ENCODE results near the gene C22orf42.

GRCh38 chr22:32175683-32176644 lies 16.9 kb upstream of the C22orf42 start:
- TF ChIP-seq, protein P1, sequence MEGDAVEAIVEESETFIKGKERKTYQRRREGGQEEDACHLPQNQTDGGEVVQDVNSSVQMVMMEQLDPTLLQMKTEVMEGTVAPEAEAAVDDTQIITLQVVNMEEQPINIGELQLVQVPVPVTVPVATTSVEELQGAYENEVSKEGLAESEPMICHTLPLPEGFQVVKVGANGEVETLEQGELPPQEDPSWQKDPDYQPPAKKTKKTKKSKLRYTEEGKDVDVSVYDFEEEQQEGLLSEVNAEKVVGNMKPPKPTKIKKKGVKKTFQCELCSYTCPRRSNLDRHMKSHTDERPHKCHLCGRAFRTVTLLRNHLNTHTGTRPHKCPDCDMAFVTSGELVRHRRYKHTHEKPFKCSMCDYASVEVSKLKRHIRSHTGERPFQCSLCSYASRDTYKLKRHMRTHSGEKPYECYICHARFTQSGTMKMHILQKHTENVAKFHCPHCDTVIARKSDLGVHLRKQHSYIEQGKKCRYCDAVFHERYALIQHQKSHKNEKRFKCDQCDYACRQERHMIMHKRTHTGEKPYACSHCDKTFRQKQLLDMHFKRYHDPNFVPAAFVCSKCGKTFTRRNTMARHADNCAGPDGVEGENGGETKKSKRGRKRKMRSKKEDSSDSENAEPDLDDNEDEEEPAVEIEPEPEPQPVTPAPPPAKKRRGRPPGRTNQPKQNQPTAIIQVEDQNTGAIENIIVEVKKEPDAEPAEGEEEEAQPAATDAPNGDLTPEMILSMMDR (IDR thresholded peaks at IDR 0.05; ENCODE audit: insufficient read depth, low read length) = no peak
- no peak for TF ChIP-seq GABPA (IDR thresholded peaks at IDR 0.05; ENCODE audit: low read depth)
- no peak for TF ChIP-seq POLR2AphosphoS5 (IDR thresholded peaks at IDR 0.05; ENCODE audit: low read depth)
- no peak for TF ChIP-seq REST (IDR thresholded peaks at IDR 0.05; ENCODE audit: insufficient replicate concordance, low read depth)
- TF ChIP-seq SPI1 (IDR thresholded peaks at IDR 0.05; ENCODE audit: borderline replicate concordance, low read depth) = no peak
